GM21786 (cell line): ENCODE measurements around the gene MED13L.

Experiments
- ATAC-seq: cut with Tn5 transposase; IDR thresholded peaks from one replicate; pipeline ENCODE4 v1.9.1; 2021; ENCODE audit not compliant: unreplicated experiment

MED13L gene

GRCh38 chr12:115956236-115956635 lies 321.3 kb downstream of the MED13L start:
- ATAC-seq: no peak

- ATAC-seq: no peak
Measured at GRCh38 chr12:115953450-115953849, 324.0 kb downstream of the MED13L start.

- no peak for ATAC-seq
Measured at GRCh38 chr12:115953031-115953430, 324.5 kb downstream of the MED13L start.

GRCh38 chr12:115950959-115951358 lies 326.5 kb downstream of the MED13L start:
- ATAC-seq: no peak

GRCh38 chr12:115949675-115950074 lies 327.8 kb downstream of the MED13L start:
- ATAC-seq: no peak

GRCh38 chr12:115947696-115948062 lies 329.8 kb downstream of the MED13L start:
- no peak for ATAC-seq

GRCh38 chr12:115946867-115947695 lies 330.4 kb downstream of the MED13L start:
- ATAC-seq: no peak

- ATAC-seq: no peak
Measured at GRCh38 chr12:115946092-115946491, 331.4 kb downstream of the MED13L start.

- no peak for ATAC-seq
Measured at GRCh38 chr12:115945491-115945885, 332.0 kb downstream of the MED13L start.

- ATAC-seq: no peak
Measured at GRCh38 chr12:115944837-115945490, 332.5 kb downstream of the MED13L start.

- ATAC-seq: no peak
Measured at GRCh38 chr12:115944392-115944742, 333.1 kb downstream of the MED13L start.

GRCh38 chr12:115943630-115944391 lies 333.7 kb downstream of the MED13L start:
- ATAC-seq: no peak

GRCh38 chr12:115943310-115943629 lies 334.2 kb downstream of the MED13L start:
- no peak for ATAC-seq

GRCh38 chr12:115942346-115942745 lies 335.1 kb downstream of the MED13L start:
- ATAC-seq: no peak

- ATAC-seq: no peak
Measured at GRCh38 chr12:115941362-115941761, 336.1 kb downstream of the MED13L start.

GRCh38 chr12:115938794-115939377 lies 338.6 kb downstream of the MED13L start:
- no peak for ATAC-seq

GRCh38 chr12:115936997-115937916 lies 340.2 kb downstream of the MED13L start:
- no peak for ATAC-seq

- ATAC-seq: no peak
Measured at GRCh38 chr12:115934877-115935276, 342.6 kb downstream of the MED13L start.

- ATAC-seq: no peak
Measured at GRCh38 chr12:115934046-115934445, 343.4 kb downstream of the MED13L start.

- no peak for ATAC-seq
Measured at GRCh38 chr12:115932066-115932465, 345.4 kb downstream of the MED13L start.

- no peak for ATAC-seq
Measured at GRCh38 chr12:115930336-115930735, 347.2 kb downstream of the MED13L start.
